ENCODE results near the gene S100PBP. TPM values are rescaled to one million over a fixed set of nuclear protein-coding genes. Genes with fewer than 3 reads are reported as not detected.

Gene S100PBP
- total and polyA plus RNA-seq, 2 of the 13 experiments (the other 11 are each of a cell fraction or from before 2014, with no cell fraction given): 20.4 to 26.1 TPM

- TF ChIP-seq ZHX2 (IDR thresholded peaks at IDR 0.05; ENCODE audit: low read depth): no peak
- TF ChIP-seq ZHX2 (CRISPR knock-in tag; IDR thresholded peaks at IDR 0.05; ENCODE audit: borderline replicate concordance): no peak
- no peak for TF ChIP-seq ZNF234 (CRISPR knock-in tag; conservative IDR thresholded peaks at IDR 0.05)
- no peak for TF ChIP-seq ZFP1 (CRISPR knock-in tag; IDR thresholded peaks at IDR 0.05)
- no peak for TF ChIP-seq REST (IDR thresholded peaks at IDR 0.05; ENCODE audit: borderline replicate concordance in 1 of 2, low read depth in 1 of 2, low read length in 2 of 2)
- TF ChIP-seq PCBP2 (optimal IDR thresholded peaks at IDR 0.05; ENCODE audit: low read depth, low read length, poor library complexity, severe bottlenecking): no peak
- no peak for TF ChIP-seq ZNF138 (CRISPR knock-in tag; IDR thresholded peaks at IDR 0.05; ENCODE audit: low read depth)
- TF ChIP-seq ZNF772 (CRISPR knock-in tag; IDR thresholded peaks at IDR 0.05): no peak
- TF ChIP-seq ZNF580 (CRISPR knock-in tag; IDR thresholded peaks at IDR 0.05; ENCODE audit: borderline replicate concordance, low read depth): peak; percentile 48; the same call in 1 of the 2 replicates
- TF ChIP-seq SMARCE1 (IDR thresholded peaks at IDR 0.05; ENCODE audit: borderline replicate concordance): no peak
- no peak for TF ChIP-seq THRA (CRISPR knock-in tag; IDR thresholded peaks at IDR 0.05; ENCODE audit: borderline replicate concordance)
- TF ChIP-seq ZC3H4 (CRISPR knock-in tag; IDR thresholded peaks at IDR 0.05; ENCODE audit: borderline replicate concordance): no peak
- peak; percentile 79; the same call in 1 of the 2 replicates for TF ChIP-seq BATF2 (CRISPR knock-in tag; IDR thresholded peaks at IDR 0.05)
- TF ChIP-seq ZNF639 (CRISPR knock-in tag; conservative IDR thresholded peaks at IDR 0.05): 0 out of 2 replicates have a peak, but pooled peaks have one; percentile 12
Measured at GRCh38 chr1:32817815-32818786, 648 bp downstream of the S100PBP start (continued).
